ENCODE measurements around the gene RPN1. TPM values are rescaled to one million over a fixed set of nuclear protein-coding genes. Genes with fewer than 3 reads are reported as not detected.

Gene RPN1
- total and polyA plus RNA-seq, 10 of the 15 experiments (the other 5 are each of a cell fraction or from before 2014, with no cell fraction given): 56.1 to 266 (median 157) TPM

DNA sequence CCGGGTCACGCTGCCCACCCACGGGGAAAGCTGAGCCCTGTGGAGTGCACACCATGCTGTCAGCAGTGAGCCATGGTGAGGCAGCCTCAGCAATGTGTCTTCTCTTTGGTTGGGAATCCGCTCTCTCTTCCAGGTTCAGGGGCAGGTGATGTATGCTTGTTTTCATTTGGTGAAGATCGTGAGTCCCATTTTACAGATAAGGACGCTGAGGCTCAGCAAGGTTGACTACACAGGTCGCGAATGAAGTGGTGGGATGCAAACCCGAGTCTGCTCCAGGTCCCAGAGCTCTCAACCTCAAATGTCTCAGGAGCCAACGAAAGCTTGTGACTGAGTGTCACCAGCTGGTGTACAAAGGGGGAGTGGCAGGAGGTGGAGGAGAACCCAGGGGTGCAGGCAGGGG, 74.3 kb downstream of the RPN1 start (continued):
- TF ChIP-seq NKRF (conservative IDR thresholded peaks at IDR 0.05): no peak
- TF ChIP-seq, protein P1, sequence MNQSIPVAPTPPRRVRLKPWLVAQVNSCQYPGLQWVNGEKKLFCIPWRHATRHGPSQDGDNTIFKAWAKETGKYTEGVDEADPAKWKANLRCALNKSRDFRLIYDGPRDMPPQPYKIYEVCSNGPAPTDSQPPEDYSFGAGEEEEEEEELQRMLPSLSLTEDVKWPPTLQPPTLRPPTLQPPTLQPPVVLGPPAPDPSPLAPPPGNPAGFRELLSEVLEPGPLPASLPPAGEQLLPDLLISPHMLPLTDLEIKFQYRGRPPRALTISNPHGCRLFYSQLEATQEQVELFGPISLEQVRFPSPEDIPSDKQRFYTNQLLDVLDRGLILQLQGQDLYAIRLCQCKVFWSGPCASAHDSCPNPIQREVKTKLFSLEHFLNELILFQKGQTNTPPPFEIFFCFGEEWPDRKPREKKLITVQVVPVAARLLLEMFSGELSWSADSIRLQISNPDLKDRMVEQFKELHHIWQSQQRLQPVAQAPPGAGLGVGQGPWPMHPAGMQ (IDR thresholded peaks at IDR 0.05; ENCODE audit: borderline replicate concordance): no peak

- no peaks in the 10 kb centered on the region for H3K27me3 ChIP-seq (replicated peaks in 1 of 2; ENCODE audit: control insufficient read depth in 2 of 2, insufficient read depth in 2 of 2, low read length in 1 of 2)
- ChIA-PET POLR2A (no interaction called here), CTCF (no interaction called here), SMC1A (ENCODE audit: uncharacterized antibody, unreplicated experiment) (no interaction called here), RAD21 (ENCODE audit: unreplicated experiment) (no interaction called here)
- DNase-seq (ENCODE audit: low read depth, low spot score) (no peak), FAIRE-seq (no peak), ATAC-seq (no peak)
- no peak overlapping the region for H2AFZ ChIP-seq (ENCODE audit: control insufficient read depth, low read depth, low read length)
- peaks cover 6% of the 10 kb centered on the region for H3K4me1 ChIP-seq (ENCODE audit: control insufficient read depth, insufficient read depth, low read length)
- H3K4me3 ChIP-seq: no peak overlapping the region
- H3K36me3 ChIP-seq (ENCODE audit: control insufficient read depth in 2 of 2, insufficient read depth in 2 of 2, low read length in 1 of 2): no peaks in the 10 kb centered on the region
- TF ChIP-seq, protein P2, sequence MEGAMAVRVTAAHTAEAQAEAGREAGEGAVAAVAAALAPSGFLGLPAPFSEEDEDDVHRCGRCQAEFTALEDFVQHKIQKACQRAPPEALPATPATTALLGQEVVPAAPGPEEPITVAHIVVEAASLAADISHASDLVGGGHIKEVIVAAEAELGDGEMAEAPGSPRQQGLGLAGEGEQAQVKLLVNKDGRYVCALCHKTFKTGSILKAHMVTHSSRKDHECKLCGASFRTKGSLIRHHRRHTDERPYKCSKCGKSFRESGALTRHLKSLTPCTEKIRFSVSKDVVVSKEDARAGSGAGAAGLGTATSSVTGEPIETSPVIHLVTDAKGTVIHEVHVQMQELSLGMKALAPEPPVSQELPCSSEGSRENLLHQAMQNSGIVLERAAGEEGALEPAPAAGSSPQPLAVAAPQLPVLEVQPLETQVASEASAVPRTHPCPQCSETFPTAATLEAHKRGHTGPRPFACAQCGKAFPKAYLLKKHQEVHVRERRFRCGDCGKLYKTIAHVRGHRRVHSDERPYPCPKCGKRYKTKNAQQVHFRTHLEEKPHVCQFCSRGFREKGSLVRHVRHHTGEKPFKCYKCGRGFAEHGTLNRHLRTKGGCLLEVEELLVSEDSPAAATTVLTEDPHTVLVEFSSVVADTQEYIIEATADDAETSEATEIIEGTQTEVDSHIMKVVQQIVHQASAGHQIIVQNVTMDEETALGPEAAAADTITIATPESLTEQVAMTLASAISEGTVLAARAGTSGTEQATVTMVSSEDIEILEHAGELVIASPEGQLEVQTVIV (IDR thresholded peaks at IDR 0.05; ENCODE audit: borderline replicate concordance, partially characterized antibody): no peak
- no peaks in the 10 kb centered on the region for H3K79me2 ChIP-seq (ENCODE audit: control insufficient read depth, insufficient read depth, low read length)
- no peak overlapping the region for H3K9ac ChIP-seq (ENCODE audit: control insufficient read depth, insufficient read depth, low read length)
- BruUV-seq (replicated peaks): no TSS peak
- H3K27ac ChIP-seq (ENCODE audit: control insufficient read depth, insufficient read depth): no peak overlapping the region
- in situ Hi-C loops (cut with MboI) (no loop called here), intact Hi-C loops (cut with micrococcal nuclease; ENCODE audit: unreplicated experiment) (no loop called here)
- WGBS (ENCODE audit: insufficient coverage, insufficient replicate concordance, low lambda C conversion rate, missing lambda C conversion rate): 38% methylated on average over 12 of the region's 12 CpGs
- no peaks in the 10 kb centered on the region for H4K20me1 ChIP-seq (ENCODE audit: control insufficient read depth, insufficient read depth)
- H3K9me3 ChIP-seq (replicated peaks; ENCODE audit: control insufficient read depth, insufficient read depth, low read length): peaks cover 3% of the 10 kb centered on the region; the same call in 2 of the 3 replicates
- no peak overlapping the region for H3K4me2 ChIP-seq (ENCODE audit: control insufficient read depth, insufficient read depth)
Observed at GRCh38 chr3:128575777-128576176, 74.8 kb downstream of the RPN1 start.

Data from GM12878 (cell line).